Breast epithelium (tissue), 4 donors: ENCODE data around the gene FSTL1. TPM values are rescaled to one million over a fixed set of nuclear protein-coding genes. Genes with fewer than 3 reads are reported as not detected.

ENCODE experiments used
- DNase-seq, 2 donors: peaks; one replicate each; pipeline ENCODE4 v3.0.0-alpha.2; 2019; ENCODE audit warnings: low spot score in 2 of 2
- H3K27ac ChIP-seq, 2 donors: fragments of 200-600 bp; sonication (generic) in 1 of 2; one replicate each; pipeline ENCODE4 v1.5.1; 2016 to 2019; ENCODE audit warnings: mild to moderate bottlenecking in 1 of 2
- H3K27me3 ChIP-seq, 2 donors: fragments of 200-600 bp; sonication (generic) in 1 of 2; one replicate each; pipeline versions ENCODE4 v1.5.1 to v1.6.0; 2017 to 2019; ENCODE audit warnings: control low read depth in 1 of 2, mild to moderate bottlenecking in 1 of 2
- H3K36me3 ChIP-seq: fragments of 200-600 bp; one replicate; pipeline ENCODE4 v1.5.1; 2019
- H3K4me1 ChIP-seq, 2 donors: fragments of 200-600 bp; sonication (generic); one replicate each; pipeline ENCODE4 v1.5.1; 2016 to 2019; ENCODE audit warnings: control low read depth in 1 of 2
- H3K4me3 ChIP-seq, 3 donors: fragments of 200-600 bp; sonication (generic); 1 replicate in 2 of 3; 2 replicates in 1 of 3; pipeline ENCODE4 v1.5.1; 2016 to 2019; ENCODE audit warnings: mild to moderate bottlenecking in 3 of 3, moderate library complexity in 2 of 3
- H3K9me3 ChIP-seq, 2 donors: fragments of 200-600 bp; sonication (generic) in 1 of 2; one replicate each; pipeline ENCODE4 v1.5.1; 2016 to 2019; ENCODE audit warnings: control low read depth in 1 of 2
- POLR2A ChIP-seq: fragments of 450-650 bp; IDR thresholded peaks from one replicate; pipeline ENCODE4 v1.6.1; 2016; ENCODE audit warnings: antibody characterized with exemption, mild to moderate bottlenecking, moderate library complexity
- POLR2AphosphoS5 ChIP-seq, 3 donors: sonication (generic); formaldehyde crosslinking; IDR thresholded peaks; one replicate each; pipeline ENCODE4 v1.6.1; 2017; ENCODE audit warnings: antibody characterized with exemption in 3 of 3
- intact Hi-C: fragments of 100-400 bp; cut with DNase I; formaldehyde crosslinking; loops from one replicate; pipeline ENCODE4 v1.15.1; 2023; ENCODE audit warnings: low total_unique reads
- total RNA-seq, 3 donors: library from RNA; depleted of rRNA; stranded (reverse); fragments of >200 nt; gene quantifications; one replicate each; pipeline ENCODE4 v1.1.0, GENCODE V29; 2016
- TF ChIP-seq, protein P1 (sequence below), 3 donors: fragments of 450-650 bp; IDR thresholded peaks; one replicate each; pipeline ENCODE4 v1.5.1; 2016 to 2017; ENCODE audit warnings: antibody characterized with exemption in 3 of 3, mild to moderate bottlenecking in 3 of 3, moderate library complexity in 3 of 3

The FSTL1 gene
- total RNA-seq, 3 donors from 2014 or later, result 225 to 1,263 (median 355) TPM

GRCh38 chr3:120428924-120429323 lies 21.9 kb downstream of the FSTL1 start:
- no peaks in the 10 kb centered on the region for H3K9me3 ChIP-seq
- intact Hi-C loops, result loop anchor here (10.0 kb wide), 1 partner anchor 1074 kb away; no protein-coding TSS in a partner anchor
- no peak for DNase-seq
- H3K4me1 ChIP-seq, result no peaks in the 10 kb centered on the region
- no peak overlapping the region for H3K27ac ChIP-seq
- no peaks in the 10 kb centered on the region for H3K27me3 ChIP-seq
- H3K36me3 ChIP-seq, result no peaks in the 10 kb centered on the region
- TF ChIP-seq, protein P1, sequence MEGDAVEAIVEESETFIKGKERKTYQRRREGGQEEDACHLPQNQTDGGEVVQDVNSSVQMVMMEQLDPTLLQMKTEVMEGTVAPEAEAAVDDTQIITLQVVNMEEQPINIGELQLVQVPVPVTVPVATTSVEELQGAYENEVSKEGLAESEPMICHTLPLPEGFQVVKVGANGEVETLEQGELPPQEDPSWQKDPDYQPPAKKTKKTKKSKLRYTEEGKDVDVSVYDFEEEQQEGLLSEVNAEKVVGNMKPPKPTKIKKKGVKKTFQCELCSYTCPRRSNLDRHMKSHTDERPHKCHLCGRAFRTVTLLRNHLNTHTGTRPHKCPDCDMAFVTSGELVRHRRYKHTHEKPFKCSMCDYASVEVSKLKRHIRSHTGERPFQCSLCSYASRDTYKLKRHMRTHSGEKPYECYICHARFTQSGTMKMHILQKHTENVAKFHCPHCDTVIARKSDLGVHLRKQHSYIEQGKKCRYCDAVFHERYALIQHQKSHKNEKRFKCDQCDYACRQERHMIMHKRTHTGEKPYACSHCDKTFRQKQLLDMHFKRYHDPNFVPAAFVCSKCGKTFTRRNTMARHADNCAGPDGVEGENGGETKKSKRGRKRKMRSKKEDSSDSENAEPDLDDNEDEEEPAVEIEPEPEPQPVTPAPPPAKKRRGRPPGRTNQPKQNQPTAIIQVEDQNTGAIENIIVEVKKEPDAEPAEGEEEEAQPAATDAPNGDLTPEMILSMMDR (IDR thresholded peaks at IDR 0.05), result no peak
- TF ChIP-seq POLR2AphosphoS5 (IDR thresholded peaks at IDR 0.05), result no peak
- no peak for TF ChIP-seq POLR2A
- no peak overlapping the region for H3K4me3 ChIP-seq

- TF ChIP-seq POLR2AphosphoS5 (IDR thresholded peaks at IDR 0.05) (no peak), POLR2A (no peak)
- TF ChIP-seq, protein P1 (IDR thresholded peaks at IDR 0.05), result no peak
- no peaks in the 10 kb centered on the region for H3K36me3 ChIP-seq
- H3K27me3 ChIP-seq, result no peaks in the 10 kb centered on the region
- no peaks in the 10 kb centered on the region for H3K4me1 ChIP-seq
- DNase-seq, result no peak
- intact Hi-C loops, result loop anchor here (2.0 to 10.0 kb wide), 2 partner anchors 38 to 1072 kb away; no protein-coding TSS in a partner anchor
- H3K27ac ChIP-seq, result peak overlapping the region; percentile 3 to 15
- no peaks in the 10 kb centered on the region for H3K9me3 ChIP-seq
- no peak overlapping the region for H3K4me3 ChIP-seq
Observed at GRCh38 chr3:120427201-120427600, 23.6 kb downstream of the FSTL1 start.

DNA sequence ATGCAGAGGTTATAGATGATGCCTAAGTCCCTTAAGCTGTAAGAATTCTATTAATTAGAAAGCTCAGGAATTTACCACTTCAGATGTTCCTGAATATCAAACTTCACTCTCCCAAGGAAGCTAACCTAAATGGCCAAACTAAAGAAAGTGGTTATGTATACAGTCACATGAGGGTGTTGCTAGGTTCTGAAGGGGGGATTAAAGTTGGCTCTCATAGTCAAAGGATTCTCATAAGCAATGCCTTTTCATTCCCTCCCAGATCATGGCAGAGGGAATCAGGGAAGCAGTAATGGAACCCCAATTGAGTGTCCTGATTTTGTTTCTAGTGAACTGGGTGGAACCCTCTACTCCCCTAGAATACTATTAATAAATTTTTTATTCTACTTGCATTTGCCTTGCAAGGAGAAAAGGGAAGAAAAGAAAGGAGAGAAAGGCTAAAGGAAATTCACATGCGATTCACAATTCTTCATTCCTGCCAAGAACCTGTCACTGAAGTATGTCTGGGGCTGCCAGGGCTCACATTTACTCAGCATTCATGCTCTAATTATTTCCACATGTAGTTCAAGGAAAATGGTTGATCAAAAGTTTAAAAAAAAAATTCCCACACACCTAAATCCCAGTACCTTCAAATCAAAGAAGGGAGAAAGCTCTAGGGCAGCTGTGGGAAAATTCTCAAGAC lies 25.1 kb downstream of the FSTL1 start:
- no peak for DNase-seq
- Histone ChIP-seq H3K9me3 (no peaks in the 10 kb centered on the region), H3K4me1 (peaks cover 0 to 4% of the 10 kb centered on the region in 2 donors), H3K36me3 (no peaks in the 10 kb centered on the region), H3K27me3 (no peaks in the 10 kb centered on the region), H3K4me3 (no peak overlapping the region), H3K27ac (peak overlapping the region; percentile 20 to 56)
- TF ChIP-seq POLR2A (no peak), POLR2AphosphoS5 (IDR thresholded peaks at IDR 0.05) (peak in 2 of 3 donors; percentile 25 to 79)
- TF ChIP-seq, protein P1 (IDR thresholded peaks at IDR 0.05), result no peak
- intact Hi-C loops, result loop anchor here (2.0 to 10.0 kb wide), 2 partner anchors 39 to 1071 kb away; no protein-coding TSS in a partner anchor

DNA sequence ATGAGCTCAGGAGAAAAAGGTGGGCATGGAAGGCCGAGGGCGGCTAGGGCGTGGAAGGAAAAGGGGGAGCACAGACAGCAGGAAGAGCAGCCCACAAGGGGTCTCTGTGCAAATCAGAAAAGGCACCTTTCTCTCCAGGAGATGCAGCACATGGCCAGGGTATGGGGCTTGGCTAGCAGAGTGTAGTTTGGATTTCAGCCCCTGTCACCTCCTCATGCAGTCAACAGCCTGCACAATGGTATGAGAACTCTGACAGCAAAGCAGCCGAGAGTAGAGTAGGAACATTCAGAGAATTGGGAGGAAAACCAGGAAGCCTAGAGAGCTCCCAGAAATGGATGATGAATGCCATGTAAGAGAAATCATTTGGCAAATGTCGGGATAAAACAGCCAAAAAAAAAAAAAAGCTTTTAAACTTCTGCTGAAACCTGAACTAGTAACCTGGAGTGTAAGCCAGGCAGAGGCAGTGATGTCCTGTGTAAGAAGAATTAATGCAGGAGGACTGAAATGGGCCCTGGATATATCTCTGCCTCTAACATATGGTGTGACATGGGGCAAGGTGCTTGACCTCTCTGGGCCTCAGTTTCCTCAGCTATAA lies 25.7 kb downstream of the FSTL1 start:
- DNase-seq, result no peak
- H3K27ac ChIP-seq, result peak overlapping the region; percentile 6 to 21
- H3K4me1 ChIP-seq, result peaks cover 0 to 4% of the 10 kb centered on the region in 2 donors
- no peaks in the 10 kb centered on the region for H3K27me3 ChIP-seq
- no peaks in the 10 kb centered on the region for H3K36me3 ChIP-seq
- TF ChIP-seq POLR2AphosphoS5 (IDR thresholded peaks at IDR 0.05) (no peak), POLR2A (no peak)
- TF ChIP-seq, protein P1 (IDR thresholded peaks at IDR 0.05), result no peak
- H3K4me3 ChIP-seq, result no peak overlapping the region
- no peaks in the 10 kb centered on the region for H3K9me3 ChIP-seq
- intact Hi-C loops, result loop anchor here (10.0 kb wide), 1 partner anchor 1070 kb away; no protein-coding TSS in a partner anchor

DNA sequence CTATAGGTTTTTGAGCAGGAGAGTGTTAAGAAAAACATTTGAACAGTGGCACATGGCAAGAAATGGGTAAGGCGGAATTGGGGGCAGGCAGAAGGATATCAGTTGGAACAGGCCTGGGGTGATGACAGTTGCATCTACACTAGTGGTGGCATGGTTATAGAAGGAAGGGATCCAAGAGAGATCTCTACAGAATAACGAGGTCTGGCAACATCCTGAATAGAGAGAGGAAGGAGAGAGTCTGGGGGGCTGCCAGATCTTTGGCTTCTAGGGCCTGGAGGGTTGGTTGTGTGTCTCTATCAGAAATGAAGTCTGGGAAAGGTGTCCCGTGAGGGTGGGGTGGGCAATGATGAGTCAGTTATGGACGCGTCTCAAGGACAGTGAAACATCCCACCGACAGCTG lies 26.3 kb downstream of the FSTL1 start:
- no peak for TF ChIP-seq POLR2AphosphoS5 (IDR thresholded peaks at IDR 0.05)
- TF ChIP-seq, protein P1 (IDR thresholded peaks at IDR 0.05), result no peak
- no peaks in the 10 kb centered on the region for H3K36me3 ChIP-seq
- no peaks in the 10 kb centered on the region for H3K9me3 ChIP-seq
- intact Hi-C loops, result loop anchor here (10.0 kb wide), 1 partner anchor 1070 kb away; no protein-coding TSS in a partner anchor
- no peak overlapping the region for H3K4me3 ChIP-seq
- peak overlapping the region in 1 of 2 donors; percentile 21 for H3K27ac ChIP-seq
- DNase-seq, result no peak
- H3K27me3 ChIP-seq, result no peaks in the 10 kb centered on the region
- H3K4me1 ChIP-seq, result peaks cover 0 to 4% of the 10 kb centered on the region in 2 donors
